GM21367 (cell line): ENCODE data around the gene PARP1.

Experiments used
- ATAC-seq: cut with Tn5 transposase; IDR thresholded peaks from one replicate; pipeline ENCODE4 v1.9.1; 2021; ENCODE audit not compliant: unreplicated experiment

The PARP1 gene

GRCh38 chr1:226381226-226381998, 26.5 kb downstream of the PARP1 start:
- ATAC-seq = no peak

DNA sequence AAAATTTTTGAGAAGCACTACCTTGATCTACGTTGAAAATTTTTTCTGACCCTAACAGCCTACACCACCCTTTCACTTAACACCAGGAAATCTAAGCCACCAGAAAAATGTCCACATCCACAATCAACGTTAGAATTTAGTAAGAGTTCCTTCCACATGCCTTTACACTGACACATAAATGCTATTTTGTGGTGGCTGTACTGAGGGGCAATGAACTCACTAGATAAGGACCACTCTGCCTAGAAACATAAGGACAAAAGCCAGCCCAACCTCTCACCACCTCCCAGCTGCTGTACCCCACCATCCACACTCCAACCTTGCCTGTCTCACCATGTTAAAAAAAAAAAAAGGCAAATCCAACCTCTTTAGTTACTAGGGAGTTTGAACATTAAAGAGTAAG, 29.8 kb downstream of the PARP1 start:
- no peak for ATAC-seq

- no peak for ATAC-seq
These were observed 31.6 kb downstream of the PARP1 start for GRCh38 chr1:226376300-226376699.

- ATAC-seq = no peak
These were observed 34.5 kb downstream of the PARP1 start for GRCh38 chr1:226373376-226373775.

DNA sequence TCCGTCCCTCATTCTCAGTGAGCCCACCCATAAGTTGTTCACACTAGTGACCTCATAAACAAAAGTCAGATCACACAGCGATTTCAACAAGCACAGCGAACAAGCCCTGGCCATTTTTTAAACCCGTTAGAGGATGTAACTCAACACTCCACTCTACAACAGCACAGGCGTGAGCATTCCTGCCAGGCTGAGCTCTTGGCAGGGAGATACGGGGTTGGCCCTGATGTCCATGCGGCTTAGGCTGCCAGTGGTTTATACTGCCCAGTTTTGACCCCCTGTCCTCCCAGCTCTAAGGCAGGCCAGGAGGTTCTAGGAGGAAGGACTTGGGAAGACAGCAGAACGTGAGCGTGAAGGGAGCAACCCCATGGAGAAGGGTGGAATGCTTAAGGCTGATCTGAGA, 35.0 kb downstream of the PARP1 start:
- ATAC-seq = no peak

DNA sequence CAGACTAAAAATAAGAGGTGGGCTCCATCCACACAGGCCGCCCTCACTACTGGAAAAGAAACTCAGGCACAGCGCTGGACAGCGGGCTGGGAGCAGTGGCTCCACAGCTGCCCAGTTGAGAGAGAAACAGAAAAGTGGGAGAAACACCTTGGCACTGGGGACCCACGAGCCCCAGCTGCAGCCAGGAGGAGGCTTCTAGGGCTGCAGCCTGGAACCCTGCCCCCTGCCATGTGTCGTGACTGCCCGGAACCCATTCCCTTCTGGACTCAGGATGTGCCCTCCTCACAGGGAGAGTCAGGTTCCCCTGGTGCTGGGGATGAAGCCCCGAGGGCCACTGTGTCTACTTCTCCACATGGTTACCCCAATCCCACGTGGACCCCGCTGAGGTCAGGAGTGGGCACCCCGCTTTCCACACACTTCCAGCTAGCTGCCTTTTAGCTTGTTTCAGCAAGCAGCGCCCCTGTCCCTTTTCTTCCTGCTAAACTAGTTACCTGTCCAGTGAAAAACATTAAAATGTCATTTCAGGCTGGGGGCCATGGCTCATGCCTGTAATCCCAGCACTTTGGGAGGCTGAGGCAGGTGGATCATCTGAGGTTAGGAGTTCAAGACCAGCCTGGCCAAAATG, 35.9 kb downstream of the PARP1 start:
- no peak for ATAC-seq

- no peak for ATAC-seq
These were observed 36.7 kb downstream of the PARP1 start for GRCh38 chr1:226371027-226371694.

GRCh38 chr1:226370144-226370923, 37.6 kb downstream of the PARP1 start:
- peak; percentile 43 for ATAC-seq

GRCh38 chr1:226369110-226369509, 38.8 kb downstream of the PARP1 start:
- no peak for ATAC-seq

GRCh38 chr1:226366290-226366689, 41.6 kb downstream of the PARP1 start:
- ATAC-seq = no peak

- ATAC-seq = no peak
These were observed 42.1 kb downstream of the PARP1 start for GRCh38 chr1:226365831-226366231.

- ATAC-seq = no peak
These were observed 42.9 kb downstream of the PARP1 start for GRCh38 chr1:226364901-226365565.

GRCh38 chr1:226364514-226364899, 43.4 kb downstream of the PARP1 start:
- no peak for ATAC-seq

- ATAC-seq = no peak
These were observed 43.9 kb downstream of the PARP1 start for GRCh38 chr1:226363801-226364513.

DNA sequence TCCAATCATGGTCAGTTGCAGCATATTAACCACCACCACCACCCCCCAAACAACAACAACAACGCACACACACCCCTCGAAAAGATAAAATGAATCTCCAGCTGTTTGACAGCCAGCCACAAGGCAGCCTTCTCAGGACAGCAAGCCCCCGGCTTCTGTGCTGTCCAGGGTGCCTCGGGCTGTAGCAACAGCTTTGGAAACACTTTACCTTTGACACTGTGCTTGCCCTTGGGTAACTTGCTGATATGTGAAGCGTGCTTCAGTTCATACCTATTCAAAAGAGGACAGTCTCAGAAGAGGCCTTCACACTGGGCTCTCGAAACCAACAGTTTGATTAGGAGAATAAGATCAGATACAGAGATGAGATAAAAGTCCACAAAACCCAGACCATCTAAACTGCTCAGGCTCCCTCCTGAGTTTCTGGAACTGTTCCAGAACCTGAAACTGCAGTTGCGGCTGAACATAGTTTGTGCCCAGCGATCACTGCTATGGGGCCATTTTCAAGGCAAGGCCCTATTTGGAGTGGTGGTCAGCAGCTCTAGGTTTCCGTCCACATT, 44.9 kb downstream of the PARP1 start:
- no peak for ATAC-seq

- no peak for ATAC-seq
These were observed 45.5 kb downstream of the PARP1 start for GRCh38 chr1:226362361-226362760.

DNA sequence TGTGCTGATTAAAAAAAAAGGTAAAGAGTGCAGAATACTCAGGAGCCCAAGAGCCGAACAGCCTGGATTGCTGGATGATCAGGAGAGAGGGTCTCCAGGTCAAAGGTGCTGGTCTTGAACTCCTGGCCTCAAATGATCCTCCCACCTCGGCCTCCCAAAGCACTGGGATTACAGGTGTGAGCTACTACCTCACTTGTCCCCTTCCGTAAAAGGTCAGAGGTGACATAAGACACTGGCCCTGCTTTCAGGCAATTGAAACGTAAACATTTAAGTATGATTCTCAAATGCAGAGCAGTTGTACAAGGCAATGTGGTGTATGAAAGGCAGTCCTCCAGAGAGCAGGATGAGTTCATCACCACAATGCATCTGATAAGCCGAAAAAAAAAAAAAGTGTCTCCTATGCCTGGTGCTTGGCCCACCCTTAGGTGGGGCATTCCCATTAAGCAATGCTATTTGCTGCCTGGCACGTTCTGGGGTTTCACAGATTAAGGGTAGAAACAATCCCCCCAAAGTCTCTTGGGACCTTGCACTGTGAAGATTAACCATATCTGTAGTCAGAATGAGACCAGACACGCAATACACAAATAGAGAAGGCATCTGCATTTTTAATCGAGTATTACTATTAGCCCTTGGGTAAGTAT, 47.7 kb downstream of the PARP1 start:
- ATAC-seq = peak; percentile 47

GRCh38 chr1:226357416-226357815, 50.5 kb downstream of the PARP1 start:
- ATAC-seq = no peak
